ENCODE results near the gene KRT15.
A peak's percentile ranks its signal among the peaks of the same experiment; 100 is the strongest.

KRT15 gene

GRCh38 chr17:41504246-41504977, 14.3 kb downstream of the KRT15 start:
- DNase-seq (ENCODE audit: low read depth), result peak; percentile 48

DNA sequence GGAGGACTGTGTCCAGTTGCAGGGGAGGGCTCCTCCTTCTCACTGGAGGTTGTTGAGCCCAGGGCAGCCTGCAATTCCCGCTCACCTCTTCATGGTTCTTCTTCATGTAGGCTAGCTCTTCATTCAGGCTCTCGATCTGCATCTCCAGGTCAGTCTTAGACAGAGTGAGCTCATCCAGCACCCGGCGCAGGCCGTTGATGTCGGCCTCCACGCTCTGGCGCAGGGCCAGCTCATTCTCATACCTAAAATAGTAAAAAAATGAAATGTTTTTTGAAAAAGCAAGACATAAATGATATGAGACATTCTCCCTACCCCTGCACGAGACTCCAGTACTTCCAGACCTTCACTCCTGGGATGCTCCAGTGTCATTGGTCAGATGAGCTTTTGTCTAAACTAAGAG, 15.5 kb downstream of the KRT15 start:
- no peak for DNase-seq (ENCODE audit: low read depth)

DNA sequence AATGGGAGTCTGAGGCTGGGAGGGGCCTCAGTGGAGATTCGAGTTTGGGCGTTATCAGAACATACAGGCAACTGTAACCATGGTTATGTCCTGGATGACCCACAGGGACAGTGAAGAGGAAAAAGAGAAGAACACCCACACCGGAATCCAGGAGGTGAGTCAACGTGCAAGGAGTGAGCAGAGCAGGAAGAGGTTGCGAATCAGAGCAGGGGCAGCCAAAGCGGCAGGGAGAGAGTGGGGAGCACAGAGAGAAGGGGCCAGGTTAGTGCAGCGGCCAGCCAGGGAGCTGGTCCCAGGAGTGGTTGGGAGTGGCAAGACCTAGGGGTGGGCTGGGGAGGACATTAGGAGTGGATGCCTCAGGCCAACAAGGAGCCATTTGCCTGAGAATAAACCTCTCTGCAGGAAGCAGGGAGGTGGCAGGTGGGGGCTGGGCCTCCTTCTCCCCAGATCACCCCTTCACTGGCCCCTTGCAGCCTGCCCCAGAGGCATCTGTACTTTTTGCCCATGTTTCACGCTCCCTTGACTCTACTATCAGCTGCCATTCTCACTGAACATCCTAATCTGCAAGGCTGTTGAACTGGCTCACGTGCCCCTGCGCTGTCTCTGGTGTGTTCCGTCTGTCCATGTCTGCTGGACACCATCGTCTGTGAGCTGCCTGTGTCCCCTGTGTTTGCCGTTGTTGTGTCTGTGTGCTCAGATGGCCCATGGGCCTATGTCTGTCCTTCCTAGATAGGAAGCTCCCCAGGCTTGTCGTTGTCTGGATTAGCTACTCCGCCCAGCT, 18.4 kb downstream of the KRT15 start:
- peak; percentile 26 for DNase-seq (ENCODE audit: low read depth)

- DNase-seq (ENCODE audit: low read depth), result no peak
These were observed 19.0 kb downstream of the KRT15 start for GRCh38 chr17:41499714-41500113.

- DNase-seq (ENCODE audit: low read depth), result no peak
These were observed 20.4 kb downstream of the KRT15 start for GRCh38 chr17:41498276-41498675.

- peak; percentile 82 for DNase-seq (ENCODE audit: low read depth)
These were observed 21.7 kb downstream of the KRT15 start for GRCh38 chr17:41496803-41497484.

DNA sequence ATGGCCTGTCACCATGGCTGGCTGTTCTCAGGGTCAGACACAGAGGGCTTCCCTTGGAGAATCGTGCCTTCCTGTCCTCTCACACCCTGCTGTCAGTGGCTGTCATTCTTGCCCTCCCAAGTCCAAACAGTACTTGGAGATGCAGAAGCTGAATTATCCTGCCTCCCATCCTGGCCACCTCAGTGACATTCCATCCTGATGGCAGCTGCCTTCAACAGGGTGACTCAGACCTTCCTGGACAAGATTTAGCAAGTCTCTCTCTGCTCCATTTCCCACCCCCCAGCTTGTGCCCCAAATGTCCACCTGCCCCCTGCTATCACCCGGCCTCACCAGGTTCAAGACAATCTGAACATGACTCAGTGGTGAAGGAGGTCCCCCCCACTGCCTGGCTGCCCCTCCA, 24.2 kb downstream of the KRT15 start:
- DNase-seq (ENCODE audit: low read depth), result no peak

DNA sequence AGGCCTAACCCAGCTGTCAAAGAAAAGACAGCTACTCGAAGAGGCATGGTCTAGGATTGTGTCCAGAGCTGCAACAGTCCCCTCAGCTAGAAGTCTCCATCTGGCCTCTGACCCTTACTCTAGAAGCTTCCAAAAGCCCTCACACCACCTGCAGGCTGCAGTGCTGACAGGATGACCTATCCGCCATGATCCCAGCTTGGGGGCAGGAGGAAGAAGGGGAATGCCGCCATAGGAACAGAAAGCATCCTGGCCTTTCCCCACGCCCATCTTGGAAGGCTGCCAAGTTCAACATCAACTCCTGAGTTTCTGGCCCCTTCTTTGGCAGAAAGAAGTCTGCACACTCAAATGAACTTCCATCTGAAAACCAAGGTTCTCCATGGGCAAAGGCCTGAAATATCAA, 25.9 kb downstream of the KRT15 start:
- DNase-seq (ENCODE audit: low read depth), result no peak

- DNase-seq (ENCODE audit: low read depth), result no peak
These were observed 26.3 kb downstream of the KRT15 start for GRCh38 chr17:41492351-41492750.

DNA sequence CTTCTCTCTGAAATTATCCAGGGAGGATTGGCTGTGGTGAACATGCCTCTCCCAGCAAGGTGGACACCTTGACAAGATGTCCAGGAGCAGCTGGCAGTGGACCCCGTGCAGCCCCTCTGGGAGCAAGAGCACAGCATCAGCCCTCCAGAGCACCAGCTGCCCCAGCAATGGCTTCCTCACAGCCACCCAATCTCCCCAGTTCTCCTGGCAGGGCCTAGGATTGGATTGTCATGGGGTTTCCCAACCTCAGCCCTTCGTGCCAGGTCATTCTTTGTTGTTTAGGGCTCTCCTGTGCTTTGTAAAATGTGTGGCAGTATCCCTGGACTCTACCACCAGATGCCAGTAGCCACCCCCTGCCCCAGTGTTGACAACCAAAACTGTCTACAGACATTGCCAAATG, 27.2 kb downstream of the KRT15 start:
- DNase-seq (ENCODE audit: low read depth), result no peak

DNA sequence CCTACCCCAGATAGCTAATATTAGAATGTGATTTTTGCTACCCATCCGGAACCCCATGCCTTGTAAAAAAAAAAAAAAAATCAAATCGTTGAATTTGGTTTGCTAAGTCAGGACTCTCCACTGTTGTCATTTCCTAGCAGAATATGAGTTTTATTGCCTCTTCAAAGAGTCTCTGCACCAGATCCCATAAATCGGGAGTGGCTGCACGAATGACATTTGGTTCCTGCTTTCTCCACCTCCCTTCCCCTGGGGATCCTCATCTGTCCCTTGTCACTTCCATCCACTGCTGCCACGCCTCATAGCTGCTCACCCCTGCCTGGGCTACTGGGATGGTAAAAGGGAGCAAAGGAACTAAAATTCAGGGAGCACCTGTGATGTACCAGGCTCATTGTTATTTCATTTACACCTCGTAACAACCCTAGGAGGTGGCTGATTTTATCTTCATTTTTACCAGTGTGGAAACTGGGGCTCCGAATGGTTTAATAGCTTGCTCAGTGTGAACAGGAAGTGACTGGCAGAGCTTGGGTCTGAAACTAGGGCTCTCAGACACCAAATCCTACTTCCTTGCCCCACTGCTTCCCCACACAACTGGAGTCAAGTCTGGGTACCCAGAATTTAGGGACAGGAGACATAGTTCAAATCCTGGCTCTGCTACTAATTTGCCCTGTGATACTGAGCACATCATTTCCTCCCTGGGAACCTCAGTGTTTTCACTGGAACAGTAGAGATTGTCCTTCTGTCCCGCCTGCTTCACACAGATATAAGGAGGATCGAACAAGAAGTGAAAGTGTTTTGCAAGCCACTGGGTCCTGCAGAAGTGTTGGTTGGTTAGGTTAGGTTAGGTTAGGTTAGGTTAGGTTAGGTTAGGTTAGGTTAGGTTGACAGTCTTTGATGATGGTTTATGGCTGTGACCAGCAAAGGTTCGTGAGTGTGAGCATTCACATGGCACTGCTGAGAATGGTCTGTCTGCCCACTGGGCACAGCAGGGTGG, 28.4 kb downstream of the KRT15 start:
- no peak for DNase-seq (ENCODE audit: low read depth)

GRCh38 chr17:41489531-41489930, 29.2 kb downstream of the KRT15 start, which contains the start of gene KRT36:
TSS of gene KRT36 (minus strand) at chr17:41489910. CDS start at chr17:41489864, 46 bp downstream.
- DNase-seq (ENCODE audit: low read depth), result no peak

DNA sequence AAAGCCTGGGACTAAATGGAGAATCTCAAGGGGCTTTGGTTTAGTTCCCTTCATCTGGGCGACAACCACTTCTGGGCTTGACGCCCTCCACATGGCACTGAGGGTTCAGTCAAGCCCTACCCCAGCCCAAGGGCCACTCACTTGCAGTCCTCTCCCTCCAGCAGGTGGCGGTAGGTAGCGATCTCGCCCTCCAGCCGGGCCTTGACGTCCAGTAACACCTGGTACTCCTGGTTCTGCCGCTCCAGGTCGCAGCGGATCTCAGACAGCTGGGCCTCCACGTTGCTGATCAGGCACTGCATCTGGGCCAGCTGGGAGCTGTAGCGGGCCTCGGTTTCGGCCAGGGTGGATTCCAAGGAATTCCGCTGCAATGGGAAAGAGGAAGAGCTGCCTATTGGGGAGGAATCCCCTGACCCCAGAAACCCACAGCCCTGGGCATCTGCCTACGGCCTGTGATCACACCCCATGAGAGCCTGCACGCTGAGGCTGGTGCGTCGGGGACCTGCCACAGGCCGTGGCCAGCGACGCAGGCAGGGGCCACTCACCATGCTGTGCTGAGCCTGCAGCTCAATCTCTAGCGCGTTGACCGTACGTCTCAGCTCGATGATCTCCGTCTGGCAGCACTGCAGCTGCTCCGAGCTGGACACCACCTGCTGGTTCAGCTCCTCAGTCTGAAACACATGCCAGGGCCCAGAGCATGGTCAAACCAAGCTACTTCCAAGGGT, 31.7 kb downstream of the KRT15 start:
- no peak for DNase-seq (ENCODE audit: low read depth)

DNA sequence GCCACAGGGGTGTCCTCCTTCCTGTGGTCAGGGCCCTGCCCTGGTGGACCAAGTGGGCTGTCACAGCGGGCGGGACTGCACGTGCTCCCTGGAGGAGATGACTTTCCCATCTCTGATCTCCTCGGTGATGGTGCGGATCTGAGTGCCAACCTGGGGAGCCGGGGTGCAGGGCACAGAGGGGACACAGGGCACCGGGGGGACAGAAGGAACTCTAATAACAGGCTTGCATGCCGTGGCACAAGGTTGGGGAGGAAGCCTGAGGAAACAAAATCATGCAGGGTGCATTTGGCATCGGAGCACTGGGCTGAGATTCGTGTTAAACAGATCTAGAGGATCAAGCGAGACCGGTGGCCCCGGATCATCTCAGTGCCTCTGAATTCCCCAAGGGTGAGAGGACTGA, 32.4 kb downstream of the KRT15 start:
- no peak for DNase-seq (ENCODE audit: low read depth)

GRCh38 chr17:41484920-41485904, 33.5 kb downstream of the KRT15 start:
- DNase-seq (ENCODE audit: low read depth), result no peak

DNA sequence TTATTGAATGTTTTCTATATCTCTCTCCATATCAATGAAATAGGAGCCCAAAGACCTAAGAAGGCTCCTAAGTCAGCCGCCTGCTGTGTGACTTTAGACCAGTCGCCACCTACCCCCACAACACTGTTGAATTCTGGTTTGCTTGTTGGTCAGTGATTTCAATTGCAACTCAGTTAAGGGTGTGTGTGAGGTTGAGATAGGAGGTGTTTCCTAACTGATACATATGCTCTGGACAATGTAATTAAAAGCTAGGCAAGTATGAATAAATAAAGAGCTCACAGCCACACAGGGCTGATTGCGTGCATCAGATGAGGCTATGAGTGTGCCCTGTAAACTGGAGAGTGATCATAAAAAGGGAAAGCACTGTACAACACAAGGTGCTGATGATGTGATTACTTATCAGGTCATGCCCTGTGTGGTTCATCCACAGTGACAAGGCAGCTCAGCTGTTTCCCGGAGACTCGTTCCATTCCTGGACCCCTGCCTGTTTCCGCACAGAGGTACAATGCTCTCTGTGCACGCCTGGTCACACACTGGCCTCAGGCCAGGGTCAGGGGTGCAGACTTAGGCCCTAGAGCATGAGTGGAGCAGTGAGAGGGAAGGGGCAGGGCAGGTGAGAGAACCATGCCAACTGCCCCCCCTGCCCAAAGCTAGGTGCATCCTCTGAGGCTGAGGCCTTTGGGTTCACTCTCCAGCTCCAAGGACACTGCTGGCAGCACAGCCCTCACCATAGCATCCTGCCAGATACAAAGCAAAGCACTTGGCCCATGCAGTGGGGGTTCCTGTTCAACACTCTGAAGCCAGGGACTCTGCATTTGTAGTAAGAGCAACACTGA, 34.5 kb downstream of the KRT15 start:
- DNase-seq (ENCODE audit: low read depth), result no peak

GRCh38 chr17:41483531-41483930, 35.2 kb downstream of the KRT15 start:
- DNase-seq (ENCODE audit: low read depth), result no peak

DNA sequence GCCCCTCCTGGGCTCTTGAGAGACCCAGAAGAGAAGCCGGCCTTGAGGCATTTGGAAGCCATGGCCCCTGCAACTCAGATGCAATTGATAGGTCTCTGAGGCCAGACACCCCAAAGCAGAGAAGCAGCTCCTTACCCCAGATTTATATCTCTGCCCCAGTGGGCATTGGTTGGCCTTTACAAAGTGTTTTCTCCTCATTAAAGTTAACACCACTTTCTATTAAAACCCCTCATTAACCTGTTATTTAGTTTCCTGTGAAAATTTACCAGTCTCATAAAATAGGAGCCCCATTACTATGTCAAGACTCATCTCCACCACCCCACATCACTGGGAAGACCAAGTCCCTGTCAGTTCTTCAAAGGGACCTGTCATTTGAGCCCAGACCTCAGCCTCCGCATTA, 37.7 kb downstream of the KRT15 start, which contains the start of gene KRT35:
Gene KRT35 (minus strand): TSS at position 116 of the 400 bp plus-strand sequence. CDS start 54 bp downstream, at position 62.
- DNase-seq (ENCODE audit: low read depth), result no peak

DNA sequence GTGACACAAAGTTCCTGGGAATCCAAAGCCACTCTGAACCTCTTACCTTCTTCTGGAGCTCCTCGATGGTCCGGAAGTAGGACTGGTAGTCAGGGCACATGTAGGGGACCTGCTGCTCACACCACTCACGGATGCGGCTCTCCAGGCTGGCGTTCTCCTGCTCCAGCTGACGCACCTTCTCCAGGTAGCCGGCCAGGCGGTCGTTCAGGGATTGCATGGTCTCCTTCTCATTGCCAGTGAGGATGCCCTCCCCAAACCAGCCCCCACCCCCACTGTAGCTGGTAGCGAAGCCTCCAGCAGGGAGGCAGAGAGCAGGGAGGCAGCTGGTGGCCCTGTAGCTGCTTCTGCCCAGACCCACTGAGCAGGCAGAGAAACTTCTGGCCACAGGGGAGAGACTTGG, 38.1 kb downstream of the KRT15 start:
- DNase-seq (ENCODE audit: low read depth), result no peak
